H1 (cell line): Measurements from ENCODE around the gene DOK6. TPM values are rescaled to one million over a fixed set of nuclear protein-coding genes. Genes with fewer than 3 reads are reported as not detected.

Experiments used
- CTBP2 ChIP-seq: IDR thresholded peaks from 2 replicates; pipeline ENCODE4 v1.7.0; 2011; ENCODE audit warnings: borderline replicate concordance, mild to moderate bottlenecking, moderate library complexity, mixed read lengths, low read length; ENCODE audit not compliant: insufficient read depth, insufficient read length
- polyA plus RNA-seq, 7 experiments: library from polyadenylated mRNA; depleted of rRNA in 3 of 7; stranded (reverse) in 5 of 7; unstranded in 2 of 7; fragments of >200 nt in 5 of 7; fragments of 200-250 nt in 2 of 7; gene quantifications; 1 replicate in 5 of 7; 2 replicates in 1 of 7; 4 replicates in 1 of 7; pipeline versions ENCODE4 v1.2.1 to v1.2.3, GENCODE V29; 2011 to 2013; ENCODE audit warnings: missing spikeins in 2 of 7, mixed read lengths in 2 of 7
- total RNA-seq: library from RNA; stranded (reverse); fragmentation: NEBNext Ultra II Directional; extraction: Animal tissue kit (Norgen Biotek cat#: 25700); gene quantifications from 2 replicates; pipeline ENCODE4 v1.2.1, GENCODE V29; 2021
- TF ChIP-seq, protein P1 (sequence below): IDR thresholded peaks from 2 replicates; pipeline ENCODE4 v1.6.1; 2012; ENCODE audit warnings: inconsistent platforms

DOK6 gene
- total and polyA plus RNA-seq, 2 of the 8 experiments (the other 6 are each of a cell fraction or from before 2014, with no cell fraction given) = 0.33 to 0.50 TPM

- TF ChIP-seq, protein P1, sequence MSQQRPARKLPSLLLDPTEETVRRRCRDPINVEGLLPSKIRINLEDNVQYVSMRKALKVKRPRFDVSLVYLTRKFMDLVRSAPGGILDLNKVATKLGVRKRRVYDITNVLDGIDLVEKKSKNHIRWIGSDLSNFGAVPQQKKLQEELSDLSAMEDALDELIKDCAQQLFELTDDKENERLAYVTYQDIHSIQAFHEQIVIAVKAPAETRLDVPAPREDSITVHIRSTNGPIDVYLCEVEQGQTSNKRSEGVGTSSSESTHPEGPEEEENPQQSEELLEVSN = no peak
- TF ChIP-seq CTBP2 = no peak
Observed at GRCh38 chr18:69538849-69539248, 138.2 kb downstream of the DOK6 start (continued).
